DMS114 treated with DMSO at 0.1 percent for 48 hours (cell line): ENCODE measurements around the gene TBRG4.

Experiments used
- DNase-seq: peaks from one replicate; lab custom pipeline; 2025; ENCODE audit not compliant: unreplicated experiment; lab: John Stamatoyannopoulos, UW

The TBRG4 gene

GRCh38 chr7:45145881-45146280 lies 34.4 kb upstream of the TBRG4 start:
- no peak for DNase-seq

GRCh38 chr7:45143616-45144015 lies 32.1 kb upstream of the TBRG4 start:
- no peak for DNase-seq

GRCh38 chr7:45140827-45141226 lies 29.3 kb upstream of the TBRG4 start:
- DNase-seq, result no peak

- DNase-seq, result no peak
Observed at GRCh38 chr7:45138433-45139267, 27.2 kb upstream of the TBRG4 start.

- DNase-seq, result peak; percentile 64
Observed at GRCh38 chr7:45136106-45137060, 24.9 kb upstream of the TBRG4 start.

GRCh38 chr7:45133877-45134276 lies 22.4 kb upstream of the TBRG4 start:
- no peak for DNase-seq

GRCh38 chr7:45133352-45133751 lies 21.9 kb upstream of the TBRG4 start:
- DNase-seq, result no peak

- no peak for DNase-seq
Observed at GRCh38 chr7:45132708-45133320, 21.3 kb upstream of the TBRG4 start.

- DNase-seq, result no peak
Observed at GRCh38 chr7:45131891-45132290, 20.4 kb upstream of the TBRG4 start.

- no peak for DNase-seq
Observed at GRCh38 chr7:45130910-45131309, 19.4 kb upstream of the TBRG4 start.

GRCh38 chr7:45129906-45130305 lies 18.4 kb upstream of the TBRG4 start:
- no peak for DNase-seq

- no peak for DNase-seq
Observed at GRCh38 chr7:45129181-45129800, 17.8 kb upstream of the TBRG4 start.

- DNase-seq, result no peak
Observed at GRCh38 chr7:45126920-45127319, 15.4 kb upstream of the TBRG4 start.

- DNase-seq, result no peak
Observed at GRCh38 chr7:45126201-45126600, 14.7 kb upstream of the TBRG4 start.

GRCh38 chr7:45125193-45125904 lies 13.9 kb upstream of the TBRG4 start:
- no peak for DNase-seq

GRCh38 chr7:45123913-45124710 lies 12.6 kb upstream of the TBRG4 start:
- no peak for DNase-seq

- no peak for DNase-seq
Observed at GRCh38 chr7:45122975-45123860, 11.7 kb upstream of the TBRG4 start.

- DNase-seq, result no peak
Observed at GRCh38 chr7:45119550-45119949, 8.1 kb upstream of the TBRG4 start.

GRCh38 chr7:45118889-45119331 lies 7.4 kb upstream of the TBRG4 start:
- DNase-seq, result no peak
